Activated naive CD8-positive, alpha-beta T cell treated with anti-CD3 and anti-CD28 coated beads, Interleukin-2, amount 10 ng/mL, durations not matched to agents 7 days and 5 days (primary cell): Measurements from ENCODE around the gene GMPPA. TPM values are rescaled to one million over a fixed set of nuclear protein-coding genes. Genes with fewer than 3 reads are reported as not detected.

Experiments used
- ATAC-seq: fragments of 150-1000 bp; cut with Tn5 transposase; one replicate; pipeline ENCODE4 v1.10.0; 2021; ENCODE audit warnings: low read depth, moderate library complexity
- POLR2A ChIA-PET: fragments of 350-600 bp; sonication (Branson Sonifier 250); formaldehyde crosslinking; loops from one replicate; lab custom pipeline; 2021; ENCODE audit warnings: antibody characterized with exemption; lab: Charles Lee
- DNase-seq: peaks from one replicate; pipeline ENCODE4 v3.0.0; 2021
- H3K27ac Mint-ChIP-seq: one replicate; pipeline ENCODE4 v1.8.0; 2022; ENCODE audit warnings: mild to moderate bottlenecking, mixed read lengths
- H3K27me3 Mint-ChIP-seq: one replicate; pipeline ENCODE4 v1.8.0; 2022; ENCODE audit warnings: mild to moderate bottlenecking, moderate library complexity, mixed read lengths
- H3K36me3 Mint-ChIP-seq: one replicate; pipeline ENCODE4 v1.8.0; 2021; ENCODE audit warnings: mild to moderate bottlenecking, mixed read lengths
- H3K4me1 Mint-ChIP-seq: one replicate; pipeline ENCODE4 v1.8.0; 2021; ENCODE audit warnings: mixed read lengths
- H3K4me3 Mint-ChIP-seq: one replicate; pipeline ENCODE4 v1.8.0; 2022; ENCODE audit warnings: mild to moderate bottlenecking, moderate library complexity, mixed read lengths
- H3K9me3 Mint-ChIP-seq: one replicate; pipeline ENCODE4 v1.8.0; 2021; ENCODE audit warnings: mixed read lengths
- total RNA-seq, 2 experiments: library from RNA; stranded (reverse); gene quantifications; one replicate each; pipeline ENCODE4 v1.2.3, GENCODE V29; 2021

GMPPA gene
- total RNA-seq, 2 experiments from 2014 or later: 31.3 to 32.6 TPM

GRCh38 chr2:219507581-219508443 lies 9.1 kb downstream of the GMPPA start:
- H3K4me1 Mint-ChIP-seq: peaks cover 7% of the 10 kb centered on the region
- H3K36me3 Mint-ChIP-seq: peaks cover 6% of the 10 kb centered on the region
- no peak for ATAC-seq
- no peak for DNase-seq
- H3K4me3 Mint-ChIP-seq: no peak overlapping the region
- POLR2A ChIA-PET: interaction anchor here (1.2 to 1.6 kb wide), 2 partner anchors 9 to 120 kb away, joined by 3 to 10 read pairs; partner anchors contain the start of genes DNPEP and GMPPA
- H3K27me3 Mint-ChIP-seq: peaks cover 33% of the 10 kb centered on the region
- no peak overlapping the region for H3K27ac Mint-ChIP-seq
- no peaks in the 10 kb centered on the region for H3K9me3 Mint-ChIP-seq

DNA sequence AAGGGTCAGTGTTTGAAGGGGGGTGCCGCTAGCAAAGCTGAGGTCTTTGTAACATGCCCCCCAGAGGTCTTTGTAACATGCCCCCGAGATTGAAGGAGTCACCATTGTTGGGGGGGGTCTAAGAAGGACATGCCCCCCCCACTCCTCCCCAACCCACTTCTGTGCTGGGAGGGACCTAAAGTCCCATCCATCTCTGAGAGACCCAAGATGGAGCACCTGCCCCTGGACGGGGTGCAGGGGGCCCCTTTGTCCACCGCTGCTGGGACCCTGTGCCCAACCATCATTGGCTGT lies 9.7 kb downstream of the GMPPA start:
- Mint-ChIP-seq H3K4me1 (peaks cover 7% of the 10 kb centered on the region), H3K27me3 (peaks cover 39% of the 10 kb centered on the region), H3K27ac (no peak overlapping the region), H3K4me3 (no peak overlapping the region), H3K36me3 (peaks cover 6% of the 10 kb centered on the region), H3K9me3 (no peaks in the 10 kb centered on the region)
- ATAC-seq: no peak
- DNase-seq: no peak
- POLR2A ChIA-PET: interaction anchor here (1.2 to 1.6 kb wide), 2 partner anchors 9 to 121 kb away, joined by 3 to 10 read pairs; partner anchors contain the start of genes DNPEP and GMPPA

DNA sequence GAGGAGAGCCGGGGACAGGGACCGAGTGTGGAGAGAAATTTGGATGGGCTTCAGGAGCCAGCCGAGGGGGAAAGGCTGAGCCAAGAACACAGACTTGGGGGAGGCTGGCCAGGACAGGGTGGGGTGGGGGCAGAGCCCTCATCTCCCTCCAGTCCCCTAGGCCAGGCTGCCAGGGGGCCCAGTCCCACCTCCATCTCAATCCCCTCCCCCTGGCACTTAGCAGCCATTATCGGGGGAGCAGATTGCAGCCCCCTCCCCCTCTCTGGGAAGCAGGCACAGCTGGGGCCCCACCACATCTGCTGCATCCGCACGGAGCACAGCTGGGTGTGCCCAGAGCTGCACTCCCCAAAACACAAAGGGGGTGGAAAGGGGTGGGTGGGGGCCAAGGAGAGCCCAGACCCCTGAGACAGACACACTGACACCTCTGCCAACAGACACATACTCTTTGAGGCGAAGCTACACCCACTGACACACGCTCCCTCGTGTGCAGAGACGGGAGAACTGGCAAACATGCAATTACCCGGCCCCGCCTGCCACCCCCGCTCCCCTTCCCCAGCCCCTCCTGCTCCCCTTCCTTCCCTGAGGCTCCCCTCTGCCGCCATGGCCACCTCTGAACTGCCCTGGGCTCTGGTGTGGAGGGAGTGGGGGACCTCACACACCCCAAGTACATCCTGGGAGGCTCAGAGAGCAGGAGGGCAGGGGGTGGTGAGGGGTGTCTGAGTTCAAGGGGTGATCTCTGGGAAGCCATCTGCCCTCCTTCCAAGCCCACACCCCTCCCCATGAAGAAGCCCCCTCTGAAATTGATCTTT lies 10.5 kb downstream of the GMPPA start:
- no peaks in the 10 kb centered on the region for H3K9me3 Mint-ChIP-seq
- H3K36me3 Mint-ChIP-seq: peaks cover 6% of the 10 kb centered on the region
- POLR2A ChIA-PET: interaction anchor here (1.0 kb wide), 1 partner anchor 9 kb away, joined by 3 read pairs; no protein-coding TSS in a partner anchor
- no peak overlapping the region for H3K27ac Mint-ChIP-seq
- ATAC-seq (peak; percentile 29), DNase-seq (no peak)
- H3K4me1 Mint-ChIP-seq: peaks cover 10% of the 10 kb centered on the region
- no peak overlapping the region for H3K4me3 Mint-ChIP-seq
- peaks cover 46% of the 10 kb centered on the region for H3K27me3 Mint-ChIP-seq

DNA sequence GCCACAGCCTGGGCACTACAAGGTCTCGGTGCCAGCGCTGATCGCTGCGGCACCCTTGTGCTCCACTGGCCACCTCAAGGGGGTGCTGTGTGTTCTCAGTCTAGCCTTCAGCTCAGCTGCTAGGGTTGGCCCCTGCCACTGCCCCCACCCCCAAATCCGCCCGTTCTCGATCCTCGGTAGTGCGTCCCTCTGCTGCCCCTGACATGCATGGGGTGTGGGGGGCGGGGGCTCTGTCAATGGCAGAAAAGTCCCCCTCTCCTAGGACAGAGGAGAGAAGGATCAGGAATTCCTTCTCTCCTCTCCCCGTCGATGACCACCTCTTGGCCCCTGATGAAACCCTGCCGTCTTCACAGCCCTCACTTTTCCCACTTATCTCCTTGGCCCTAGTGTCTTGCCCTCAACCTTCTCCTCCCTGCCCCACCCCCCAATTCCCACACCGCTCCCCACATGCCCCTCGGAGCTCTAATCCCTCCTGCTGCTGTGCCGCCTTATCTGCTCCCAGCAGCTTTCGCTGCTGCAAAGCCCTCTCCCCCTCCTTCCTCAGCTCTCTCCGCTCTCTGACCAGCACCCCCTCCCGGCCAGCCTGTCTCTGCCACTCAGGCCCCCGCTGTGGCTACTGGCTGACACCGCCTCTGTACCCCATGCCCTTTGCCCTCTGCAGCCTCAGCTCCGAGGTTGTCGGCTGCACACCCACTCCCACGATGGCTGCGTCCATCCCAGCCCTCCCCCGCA lies 11.3 kb downstream of the GMPPA start:
- peaks cover 48% of the 10 kb centered on the region for H3K27me3 Mint-ChIP-seq
- H3K27ac Mint-ChIP-seq: no peak overlapping the region
- H3K4me1 Mint-ChIP-seq: peaks cover 11% of the 10 kb centered on the region
- ATAC-seq (peak; percentile 69), DNase-seq (no peak)
- peaks cover 1% of the 10 kb centered on the region for H3K36me3 Mint-ChIP-seq
- POLR2A ChIA-PET: no interaction called here
- H3K9me3 Mint-ChIP-seq: no peaks in the 10 kb centered on the region
- no peak overlapping the region for H3K4me3 Mint-ChIP-seq

- Mint-ChIP-seq H3K9me3 (no peaks in the 10 kb centered on the region), H3K27ac (no peak overlapping the region), H3K36me3 (peaks cover 1% of the 10 kb centered on the region), H3K27me3 (peaks cover 54% of the 10 kb centered on the region), H3K4me3 (no peak overlapping the region), H3K4me1 (peaks cover 11% of the 10 kb centered on the region)
- DNase-seq: no peak
- POLR2A ChIA-PET: interaction anchor here (1.5 kb wide), 1 partner anchor 12 kb away, joined by 7 read pairs; the partner anchor contains the start of gene GMPPA
- no peak for ATAC-seq
Observed at GRCh38 chr2:219510512-219511135, 11.9 kb downstream of the GMPPA start.

- POLR2A ChIA-PET: interaction anchor here (1.5 kb wide), 1 partner anchor 13 kb away, joined by 7 read pairs; the partner anchor contains the start of gene GMPPA
- no peaks in the 10 kb centered on the region for H3K9me3 Mint-ChIP-seq
- peaks cover 11% of the 10 kb centered on the region for H3K4me1 Mint-ChIP-seq
- no peak for DNase-seq
- no peak for ATAC-seq
- peaks cover 63% of the 10 kb centered on the region for H3K27me3 Mint-ChIP-seq
- peaks cover 1% of the 10 kb centered on the region for H3K36me3 Mint-ChIP-seq
- no peak overlapping the region for H3K27ac Mint-ChIP-seq
- H3K4me3 Mint-ChIP-seq: no peak overlapping the region
Observed at GRCh38 chr2:219511547-219512325, 13.0 kb downstream of the GMPPA start.

- Mint-ChIP-seq H3K9me3 (no peaks in the 10 kb centered on the region), H3K4me1 (peaks cover 11% of the 10 kb centered on the region), H3K4me3 (no peak overlapping the region), H3K27ac (no peak overlapping the region), H3K27me3 (peaks cover 70% of the 10 kb centered on the region), H3K36me3 (peaks cover 1% of the 10 kb centered on the region)
- ATAC-seq (no peak), DNase-seq (no peak)
- POLR2A ChIA-PET: no interaction called here
Observed at GRCh38 chr2:219512524-219513216, 14.0 kb downstream of the GMPPA start.

GRCh38 chr2:219513787-219514186 lies 15.1 kb downstream of the GMPPA start:
- POLR2A ChIA-PET: no interaction called here
- no peak overlapping the region for H3K27ac Mint-ChIP-seq
- no peaks in the 10 kb centered on the region for H3K9me3 Mint-ChIP-seq
- DNase-seq (no peak), ATAC-seq (no peak)
- H3K4me3 Mint-ChIP-seq: no peak overlapping the region
- peaks cover 1% of the 10 kb centered on the region for H3K36me3 Mint-ChIP-seq
- H3K27me3 Mint-ChIP-seq: peaks cover 74% of the 10 kb centered on the region
- H3K4me1 Mint-ChIP-seq: peaks cover 11% of the 10 kb centered on the region

DNA sequence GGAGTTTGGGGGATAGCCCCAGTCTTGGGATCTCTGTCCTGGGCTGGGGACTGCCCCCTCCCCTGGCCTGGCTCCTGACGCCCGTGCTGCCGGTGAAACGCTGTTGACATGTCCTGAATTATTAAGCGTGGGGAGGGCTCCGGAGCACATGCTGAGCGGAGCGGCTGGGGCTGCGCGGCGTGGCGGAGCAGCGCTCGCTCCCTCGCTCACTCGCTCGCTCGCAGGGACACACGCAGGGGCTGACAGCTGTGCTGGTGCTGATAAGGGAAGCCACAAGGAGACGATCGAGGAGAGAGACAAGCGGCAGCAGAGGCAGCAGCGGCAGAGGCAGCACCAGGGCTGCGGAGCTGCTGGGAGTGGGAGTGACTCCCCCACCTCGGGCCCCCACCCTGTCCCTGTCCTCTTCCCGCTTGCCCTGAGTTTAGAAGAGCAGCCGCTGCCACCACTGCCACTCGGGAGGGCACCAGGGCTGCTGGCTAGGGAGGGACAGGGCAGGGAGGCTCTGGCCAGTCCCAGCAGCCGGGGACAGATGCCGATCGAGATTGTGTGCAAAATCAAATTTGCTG lies 15.6 kb downstream of the GMPPA start, which contains the start of gene ASIC4:
Gene ASIC4, plus strand, starts transcription at position 287 of the 566 bp plus-strand sequence. Its CDS starts 243 bp downstream, at position 530.
- POLR2A ChIA-PET: no interaction called here
- H3K4me3 Mint-ChIP-seq: no peak within 1 kb of the TSS
- H3K36me3 Mint-ChIP-seq: peaks cover 1% of the 10 kb centered on the region
- H3K27me3 Mint-ChIP-seq: peaks cover 76% of the 10 kb centered on the region
- no peak for DNase-seq
- H3K27ac Mint-ChIP-seq: no peak within 1 kb of the TSS
- no peaks in the 10 kb centered on the region for H3K9me3 Mint-ChIP-seq
- peak; percentile 24 for ATAC-seq
- peaks cover 11% of the 10 kb centered on the region for H3K4me1 Mint-ChIP-seq

DNA sequence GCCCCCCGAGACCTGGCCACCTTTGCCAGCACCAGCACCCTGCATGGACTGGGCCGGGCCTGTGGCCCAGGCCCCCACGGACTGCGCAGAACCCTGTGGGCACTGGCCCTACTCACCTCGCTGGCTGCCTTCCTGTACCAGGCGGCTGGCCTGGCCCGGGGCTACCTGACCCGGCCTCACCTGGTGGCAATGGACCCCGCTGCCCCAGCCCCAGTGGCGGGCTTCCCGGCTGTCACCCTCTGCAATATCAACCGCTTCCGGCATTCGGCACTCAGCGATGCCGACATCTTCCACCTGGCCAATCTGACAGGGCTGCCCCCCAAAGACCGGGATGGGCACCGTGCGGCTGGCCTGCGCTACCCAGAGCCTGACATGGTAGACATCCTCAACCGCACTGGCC lies 16.1 kb downstream of the GMPPA start:
- Mint-ChIP-seq H3K36me3 (no peaks in the 10 kb centered on the region), H3K27ac (no peak overlapping the region), H3K4me3 (no peak overlapping the region), H3K9me3 (no peaks in the 10 kb centered on the region), H3K4me1 (peaks cover 8% of the 10 kb centered on the region), H3K27me3 (peaks cover 72% of the 10 kb centered on the region)
- DNase-seq: no peak
- ATAC-seq: no peak
- POLR2A ChIA-PET: no interaction called here

DNA sequence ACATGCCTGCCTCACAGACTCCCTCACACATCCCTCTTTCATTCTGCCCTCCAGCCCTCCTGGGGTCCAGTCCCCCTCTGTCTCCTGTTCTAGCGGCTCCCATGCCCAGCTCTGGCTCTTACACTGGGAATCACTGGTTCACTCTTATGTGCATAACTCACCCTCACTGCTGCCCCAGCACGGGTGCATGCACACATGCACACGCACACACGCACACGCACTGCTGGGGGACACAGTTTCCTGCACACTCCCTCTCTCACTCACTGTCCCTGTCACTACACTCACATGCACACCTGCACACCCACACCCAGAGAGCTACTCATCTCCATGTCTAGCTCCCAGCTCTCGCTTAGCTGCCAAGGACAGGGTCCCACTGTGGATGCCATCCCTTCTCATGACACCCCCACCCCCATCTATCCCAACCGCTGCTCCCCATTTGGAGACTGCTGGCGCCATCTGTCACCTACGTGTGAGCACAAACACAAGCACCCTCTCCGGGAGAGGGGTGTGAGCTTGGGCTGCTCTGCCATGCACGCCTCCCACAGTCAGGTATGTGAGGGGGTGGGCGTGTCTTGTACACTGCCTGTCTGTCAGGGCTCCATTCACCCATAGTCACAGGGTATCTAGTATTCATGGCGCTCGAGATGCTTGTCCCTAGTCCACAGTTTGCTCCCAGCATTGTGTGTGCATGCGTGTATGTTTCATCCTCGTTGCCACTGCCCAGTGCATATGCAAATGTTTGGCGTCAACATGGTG lies 17.4 kb downstream of the GMPPA start:
- POLR2A ChIA-PET: no interaction called here
- H3K27ac Mint-ChIP-seq: no peak overlapping the region
- ATAC-seq (no peak), DNase-seq (no peak)
- H3K4me1 Mint-ChIP-seq: peaks cover 6% of the 10 kb centered on the region
- H3K27me3 Mint-ChIP-seq: peaks cover 71% of the 10 kb centered on the region
- no peaks in the 10 kb centered on the region for H3K9me3 Mint-ChIP-seq
- no peaks in the 10 kb centered on the region for H3K36me3 Mint-ChIP-seq
- no peak overlapping the region for H3K4me3 Mint-ChIP-seq
